GM18520 (cell line): ENCODE measurements around the gene LHX4.

ENCODE experiments used
- ATAC-seq: cut with Tn5 transposase; IDR thresholded peaks from one replicate; pipeline ENCODE4 v1.9.1; 2021; ENCODE audit not compliant: unreplicated experiment

LHX4 gene

GRCh38 chr1:180256341-180257027 is 26.4 kb downstream of the LHX4 start:
- no peak for ATAC-seq

DNA sequence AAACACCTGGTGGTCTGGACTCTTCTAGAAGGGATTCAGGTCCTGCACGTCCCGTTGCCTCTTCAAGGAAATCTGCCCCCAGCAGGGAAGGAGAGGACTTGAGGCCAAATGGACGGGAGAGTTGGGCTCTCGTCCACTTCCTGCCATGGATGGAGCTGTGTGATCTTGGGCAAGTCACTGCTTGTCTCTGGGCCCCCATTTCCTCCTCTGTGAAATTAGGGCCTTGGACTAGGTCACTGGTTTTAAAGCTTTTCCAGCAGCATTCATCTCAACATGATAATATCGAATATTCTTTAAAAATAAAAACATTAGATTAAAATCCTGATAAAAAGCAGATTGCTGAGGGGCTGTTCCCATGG is 26.9 kb downstream of the LHX4 start:
- no peak for ATAC-seq

GRCh38 chr1:180257486-180257885 is 27.4 kb downstream of the LHX4 start:
- ATAC-seq, result no peak

- no peak for ATAC-seq
Observed at GRCh38 chr1:180258290-180258689, 28.2 kb downstream of the LHX4 start.

DNA sequence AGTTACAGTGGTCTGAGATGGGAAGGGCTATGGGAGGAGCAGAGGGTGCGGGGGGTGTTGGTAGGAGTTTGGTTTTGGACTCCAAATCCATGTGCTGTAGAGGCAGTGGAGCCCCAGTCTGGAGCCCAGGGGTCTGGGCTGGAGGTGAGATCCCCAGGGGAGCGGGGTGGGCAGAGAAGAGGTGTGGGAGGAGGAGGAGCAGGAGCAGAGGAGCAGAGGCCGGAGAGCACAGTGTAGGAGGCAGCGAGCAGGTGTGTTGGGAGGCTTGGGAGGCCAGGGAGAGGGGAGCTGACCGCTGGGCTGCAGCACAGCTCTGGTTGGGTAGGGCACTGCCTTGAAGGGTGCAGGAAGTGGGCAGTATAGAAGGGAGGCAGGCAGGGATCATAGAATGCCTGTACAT is 28.9 kb downstream of the LHX4 start:
- no peak for ATAC-seq

- no peak for ATAC-seq
Observed at GRCh38 chr1:180259431-180260338, 29.6 kb downstream of the LHX4 start.

DNA sequence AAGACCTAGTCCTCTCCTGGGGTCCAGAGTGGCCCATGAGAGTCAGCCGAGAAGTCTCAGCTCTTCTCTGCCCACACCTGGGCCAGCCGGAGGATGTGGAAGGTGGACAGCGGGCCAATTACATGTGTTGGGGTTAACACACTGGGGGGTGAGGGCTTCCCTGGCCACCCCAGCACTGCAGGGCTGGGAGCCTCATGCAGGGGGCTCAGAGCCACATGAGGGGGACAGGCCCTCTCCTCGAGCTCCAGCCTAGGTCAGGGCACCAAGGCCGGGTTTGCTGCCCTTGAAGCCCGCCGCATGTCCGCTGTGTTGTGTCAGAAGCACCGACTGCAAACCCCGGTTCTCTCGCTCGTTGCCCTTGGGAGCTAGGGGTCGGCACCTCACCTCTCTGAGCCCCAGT is 30.5 kb downstream of the LHX4 start:
- ATAC-seq, result no peak

- no peak for ATAC-seq
Observed at GRCh38 chr1:180261030-180261429, 31.0 kb downstream of the LHX4 start.

GRCh38 chr1:180261524-180262155 is 31.6 kb downstream of the LHX4 start:
- no peak for ATAC-seq

GRCh38 chr1:180262628-180263488 is 32.8 kb downstream of the LHX4 start:
- ATAC-seq, result no peak

GRCh38 chr1:180264595-180264994 is 34.5 kb downstream of the LHX4 start:
- ATAC-seq, result no peak

DNA sequence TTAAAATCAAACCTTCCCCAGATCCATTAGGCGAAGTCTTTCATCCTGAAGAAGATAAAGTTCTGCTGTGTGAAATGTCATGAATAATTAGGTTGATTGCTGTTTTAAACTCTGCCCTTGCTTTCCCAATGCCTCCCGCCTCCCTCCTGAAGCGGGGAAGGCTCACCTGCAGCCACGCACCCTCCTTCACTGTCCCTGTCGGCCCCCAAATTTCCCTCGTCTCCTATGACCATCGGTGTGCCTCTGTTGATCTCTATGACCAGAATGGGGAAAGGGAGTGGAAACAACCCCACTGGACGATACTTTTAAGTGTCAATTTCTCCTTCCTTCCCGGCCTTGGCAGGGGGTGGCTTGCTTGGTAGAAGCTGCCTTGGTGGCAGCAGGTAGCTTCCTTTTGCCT is 35.1 kb downstream of the LHX4 start:
- no peak for ATAC-seq

DNA sequence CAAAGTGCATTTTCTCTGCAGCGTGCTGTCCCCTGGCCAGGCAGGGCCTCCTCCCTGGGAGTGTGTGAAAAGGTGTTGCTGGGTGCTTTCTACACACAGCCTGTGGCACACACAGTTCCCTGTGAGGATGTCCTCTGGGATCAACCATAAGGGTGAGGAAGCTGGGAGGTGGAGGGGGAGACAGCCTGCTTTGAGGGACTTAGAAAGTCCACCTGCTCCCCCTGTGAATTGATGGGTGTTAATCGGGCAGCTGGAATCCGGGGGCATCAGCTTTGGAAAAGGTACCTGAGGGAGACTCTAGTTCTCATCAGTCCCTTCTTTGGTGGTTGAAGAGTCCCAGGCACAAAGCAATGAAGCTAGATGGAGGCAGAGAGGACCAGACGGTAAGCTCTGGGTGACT is 35.8 kb downstream of the LHX4 start:
- no peak for ATAC-seq

GRCh38 chr1:180266275-180267210 is 36.5 kb downstream of the LHX4 start:
- ATAC-seq, result no peak

- no peak for ATAC-seq
Observed at GRCh38 chr1:180267211-180267561, 37.1 kb downstream of the LHX4 start.

GRCh38 chr1:180267761-180268555 is 37.9 kb downstream of the LHX4 start:
- no peak for ATAC-seq

DNA sequence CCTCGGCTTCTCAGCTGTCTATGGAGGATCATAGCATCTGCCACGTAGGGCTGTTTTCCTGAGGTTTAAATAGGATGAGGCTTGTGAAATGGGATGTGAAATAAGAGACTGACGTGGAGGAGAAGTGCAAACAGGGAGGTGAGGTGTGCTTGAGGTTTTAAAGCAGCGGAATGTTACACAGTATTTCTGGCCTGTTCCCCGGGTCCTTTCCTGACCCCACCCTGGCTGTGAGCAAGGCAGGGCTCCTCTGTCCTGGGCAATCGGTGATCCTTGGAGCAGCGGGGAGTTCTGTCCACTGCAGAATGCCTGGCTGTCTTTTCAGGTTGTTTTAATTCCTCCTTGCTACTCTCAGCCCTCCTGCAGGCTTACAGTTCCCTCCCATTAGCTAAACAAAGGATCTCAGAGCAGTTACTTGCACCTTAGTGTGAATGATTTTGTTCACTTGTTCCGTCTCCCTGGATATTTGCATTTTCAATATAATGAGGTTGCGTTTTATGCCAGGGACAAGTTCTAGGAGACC is 38.6 kb downstream of the LHX4 start:
- no peak for ATAC-seq

GRCh38 chr1:180269645-180270529 is 39.8 kb downstream of the LHX4 start:
- no peak for ATAC-seq
